ENCODE measurements around the gene MXRA5. TPM values are rescaled to one million over a fixed set of nuclear protein-coding genes. Genes with fewer than 3 reads are reported as not detected.

MXRA5 gene
- total and polyA plus RNA-seq, 2 of the 8 experiments (the other 6 are each of a cell fraction or from before 2014, with no cell fraction given): 0.56 to 1.7 TPM

- Histone ChIP-seq H3K79me1 (ENCODE audit: low read depth, low read length) (no peaks in the 10 kb centered on the region), H3K36me3 (ENCODE audit: control insufficient read depth in 2 of 4, insufficient read depth in 4 of 4, low read length in 3 of 4) (no peaks in the 10 kb centered on the region), H4K8ac (ENCODE audit: extremely low read depth, insufficient read depth, low read length) (no peak overlapping the region), H2BK15ac (ENCODE audit: low read length) (no peak overlapping the region), H4K5ac (ENCODE audit: insufficient read length, low read depth, low read length) (no peak overlapping the region), H3K18ac (ENCODE audit: extremely low read depth, low read length) (no peak overlapping the region), H3K23ac (ENCODE audit: insufficient read length) (no peak overlapping the region), H3K4me1 (replicated peaks in 1 of 4; ENCODE audit: control insufficient read depth in 3 of 4, insufficient read depth in 4 of 4, low read length in 3 of 4) (no peaks in the 10 kb centered on the region), H3K27ac (ENCODE audit: low read depth, low read length) (no peak overlapping the region), H3K79me2 (ENCODE audit: control insufficient read depth in 1 of 2, insufficient read depth in 2 of 2, low read length in 2 of 2) (no peaks in the 10 kb centered on the region), H3K4me2 (ENCODE audit: insufficient read depth in 1 of 2, low read depth in 2 of 2, low read length in 2 of 2) (no peak overlapping the region), H2BK12ac (ENCODE audit: low read depth, low read length) (no peak overlapping the region), H4K91ac (replicated peaks; ENCODE audit: insufficient read length, low read length) (no peak overlapping the region), H4K20me1 (replicated peaks in 1 of 2; ENCODE audit: control insufficient read depth in 1 of 2, insufficient read depth in 2 of 2, low read length in 2 of 2) (no peaks in the 10 kb centered on the region), H2BK5ac (ENCODE audit: low read depth, low read length) (no peak overlapping the region), H2BK120ac (replicated peaks; ENCODE audit: low read depth, low read length) (no peak overlapping the region), H3K4ac (replicated peaks; ENCODE audit: insufficient read length, low read depth, low read length) (no peak overlapping the region), H3K4me3 (ENCODE audit: extremely low read depth in 1 of 4, insufficient read depth in 2 of 4, low read depth in 3 of 4, low read length in 4 of 4) (no peak overlapping the region), H2AFZ (ENCODE audit: low read length) (no peak overlapping the region), H3K56ac (replicated peaks; ENCODE audit: insufficient read length, low read depth, low read length) (no peak overlapping the region), H3K9me3 (ENCODE audit: insufficient read depth in 2 of 2, low read depth in 1 of 2, low read length in 1 of 2) (no peaks in the 10 kb centered on the region; a peak in 1 of 4 replicates), H2AK5ac (ENCODE audit: low read depth, low read length) (no peak overlapping the region), H3K27me3 (replicated peaks in 1 of 4; ENCODE audit: control insufficient read depth in 3 of 4, extremely low read depth in 1 of 4, insufficient read depth in 3 of 4, low read length in 3 of 4) (no peaks in the 10 kb centered on the region), H3K23me2 (ENCODE audit: low read depth, low read length) (no peaks in the 10 kb centered on the region), H3K14ac (ENCODE audit: insufficient read length) (no peak overlapping the region), H3K9ac (replicated peaks in 1 of 4; ENCODE audit: extremely low read depth in 1 of 4, low read depth in 3 of 4, low read length in 3 of 4) (no peak overlapping the region), H2BK20ac (ENCODE audit: low read length) (no peak overlapping the region)
- POLR2A ChIA-PET (ENCODE audit: partially characterized antibody): no interaction called here
- no peak for TF ChIP-seq SUZ12 (IDR thresholded peaks at IDR 0.05; ENCODE audit: low read length)
- no peak for TF ChIP-seq NRF1 (IDR thresholded peaks at IDR 0.05; ENCODE audit: low read depth, low read length)
- TF ChIP-seq KDM1A (IDR thresholded peaks at IDR 0.05; ENCODE audit: borderline replicate concordance, low read length): no peak
- TF ChIP-seq CREB1 (IDR thresholded peaks at IDR 0.05): no peak
- TF ChIP-seq SIN3A (conservative IDR thresholded peaks at IDR 0.05 in 1 of 2, IDR thresholded peaks at IDR 0.05 in 1 of 2; ENCODE audit: low read depth in 1 of 2, low read length in 2 of 2): no peak
- no peak for TF ChIP-seq BRCA1 (IDR thresholded peaks at IDR 0.05; ENCODE audit: low read depth, low read length)
- TF ChIP-seq HDAC2 (IDR thresholded peaks at IDR 0.05; ENCODE audit: borderline replicate concordance in 1 of 2, low read depth in 2 of 2, low read length in 2 of 2): no peak
- TF ChIP-seq, protein P1, sequence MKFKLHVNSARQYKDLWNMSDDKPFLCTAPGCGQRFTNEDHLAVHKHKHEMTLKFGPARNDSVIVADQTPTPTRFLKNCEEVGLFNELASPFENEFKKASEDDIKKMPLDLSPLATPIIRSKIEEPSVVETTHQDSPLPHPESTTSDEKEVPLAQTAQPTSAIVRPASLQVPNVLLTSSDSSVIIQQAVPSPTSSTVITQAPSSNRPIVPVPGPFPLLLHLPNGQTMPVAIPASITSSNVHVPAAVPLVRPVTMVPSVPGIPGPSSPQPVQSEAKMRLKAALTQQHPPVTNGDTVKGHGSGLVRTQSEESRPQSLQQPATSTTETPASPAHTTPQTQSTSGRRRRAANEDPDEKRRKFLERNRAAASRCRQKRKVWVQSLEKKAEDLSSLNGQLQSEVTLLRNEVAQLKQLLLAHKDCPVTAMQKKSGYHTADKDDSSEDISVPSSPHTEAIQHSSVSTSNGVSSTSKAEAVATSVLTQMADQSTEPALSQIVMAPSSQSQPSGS (IDR thresholded peaks at IDR 0.05; ENCODE audit: low read length): no peak
- no peak for TF ChIP-seq CBX5 (IDR thresholded peaks at IDR 0.05; ENCODE audit: low read depth, low read length)
- TF ChIP-seq ASH2L (IDR thresholded peaks at IDR 0.05; ENCODE audit: low read length): no peak
- TF ChIP-seq GABPA (IDR thresholded peaks at IDR 0.05; ENCODE audit: borderline replicate concordance, insufficient read depth, low read length): no peak
- no peak for TF ChIP-seq POU5F1 (IDR thresholded peaks at IDR 0.05; ENCODE audit: low read depth, low read length)
- TF ChIP-seq CHD2 (IDR thresholded peaks at IDR 0.05; ENCODE audit: low read length): no peak
- WGBS, 2 experiments (ENCODE audit: extremely low coverage in 1 of 2, insufficient coverage in 1 of 2, insufficient read length in 1 of 2, insufficient replicate concordance in 2 of 2, low coverage in 1 of 2, low lambda C conversion rate in 2 of 2, missing lambda C conversion rate in 1 of 2): 93% methylated on average over 7 of the region's 7 CpGs; no CpG with 5 or more reads in 1 of the 2 experiments
- FAIRE-seq (no peak), DNase-seq (ENCODE audit: low read depth in 1 of 2, low spot score in 2 of 2) (no peak)
- CTCF ChIA-PET (ENCODE audit: partially characterized antibody): no interaction called here
These were observed 25.9 kb downstream of the MXRA5 start for GRCh38 chrX:3320471-3321046.
